GM19238 (cell line): Measurements from ENCODE around the gene CCL24.
"Not testable (repeated sequence)": the region's sequence is repeated elsewhere in the genome, so short reads cannot be mapped to it uniquely, and the experiment has no call there.

ENCODE experiments used
- DNase-seq: peaks from one replicate; pipeline ENCODE4 v3.0.0; 2011; ENCODE audit warnings: low spot score; ENCODE audit not compliant: insufficient read length

CCL24 gene

GRCh38 chr7:75819711-75820110, 6.1 kb upstream of the CCL24 start:
- no peak for DNase-seq

DNA sequence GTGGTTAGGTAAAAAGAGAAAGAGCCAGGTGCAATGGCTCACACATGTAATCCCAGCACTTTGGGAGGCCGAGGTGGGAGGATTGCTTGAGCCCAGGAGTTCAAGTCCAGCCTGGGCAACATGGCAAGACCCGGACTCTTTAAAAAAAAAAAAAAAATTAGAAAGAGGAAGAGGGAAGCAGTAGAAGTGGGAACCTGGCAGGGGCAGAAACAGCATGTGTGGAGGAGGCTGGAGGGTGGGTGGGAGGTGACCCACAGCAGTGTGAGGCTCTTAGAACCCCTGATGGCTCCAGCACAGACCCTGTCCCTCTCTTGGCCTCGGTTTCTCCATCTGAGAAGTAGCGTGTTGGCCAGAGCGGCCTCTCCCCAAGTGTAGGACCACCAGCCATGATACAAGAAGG, 4.9 kb upstream of the CCL24 start:
- no peak for DNase-seq

DNA sequence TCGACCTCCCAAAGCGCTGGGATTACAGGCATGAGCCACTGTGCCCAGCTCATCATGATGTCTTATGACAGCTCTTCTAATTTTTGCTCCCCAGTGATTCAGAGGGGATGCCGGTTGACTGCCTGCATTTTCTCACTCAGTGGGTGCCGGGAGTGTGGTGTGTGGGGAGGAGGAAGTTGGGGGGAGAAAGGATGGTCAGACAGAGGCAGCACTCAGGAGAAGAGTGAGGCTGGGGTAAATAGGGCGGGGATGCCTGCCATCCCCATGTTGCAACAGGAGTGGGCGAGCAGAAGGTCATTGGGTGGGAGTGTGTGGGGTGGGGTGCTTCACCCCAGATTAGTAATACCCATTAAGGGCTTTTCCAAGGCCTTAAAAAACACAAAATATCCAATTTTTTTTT, 3.5 kb upstream of the CCL24 start:
- no peak for DNase-seq

DNA sequence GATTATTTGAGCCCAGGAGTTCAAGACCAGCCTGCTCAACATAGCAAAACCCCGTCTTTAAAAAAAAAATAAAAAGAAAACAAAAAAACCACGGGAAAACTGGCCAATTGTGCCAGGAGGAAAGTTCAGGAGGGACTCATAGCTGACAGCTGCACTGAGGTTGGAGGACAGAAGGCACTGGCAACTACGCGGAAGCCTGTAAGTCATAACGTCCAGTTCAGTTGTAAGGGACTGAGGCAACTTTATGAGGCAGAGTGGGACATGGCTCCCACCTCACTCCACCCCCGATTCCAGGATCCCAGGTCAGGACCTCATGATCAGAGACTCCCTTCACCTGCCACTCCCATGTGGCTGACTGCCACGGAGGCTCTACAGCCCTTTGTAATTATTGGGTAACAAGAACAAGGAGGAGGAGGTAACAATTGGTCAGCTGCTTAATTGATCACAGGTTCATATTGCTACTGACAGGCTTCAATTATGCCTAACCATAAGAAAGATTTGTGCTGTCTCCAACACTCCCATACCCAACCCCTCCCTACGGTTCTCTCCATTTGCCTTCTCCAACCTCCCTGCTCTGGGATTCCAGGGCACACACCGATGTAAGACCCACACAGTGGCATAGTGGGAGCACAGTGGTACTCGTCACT, 1.9 kb upstream of the CCL24 start:
- DNase-seq: no peak

DNA sequence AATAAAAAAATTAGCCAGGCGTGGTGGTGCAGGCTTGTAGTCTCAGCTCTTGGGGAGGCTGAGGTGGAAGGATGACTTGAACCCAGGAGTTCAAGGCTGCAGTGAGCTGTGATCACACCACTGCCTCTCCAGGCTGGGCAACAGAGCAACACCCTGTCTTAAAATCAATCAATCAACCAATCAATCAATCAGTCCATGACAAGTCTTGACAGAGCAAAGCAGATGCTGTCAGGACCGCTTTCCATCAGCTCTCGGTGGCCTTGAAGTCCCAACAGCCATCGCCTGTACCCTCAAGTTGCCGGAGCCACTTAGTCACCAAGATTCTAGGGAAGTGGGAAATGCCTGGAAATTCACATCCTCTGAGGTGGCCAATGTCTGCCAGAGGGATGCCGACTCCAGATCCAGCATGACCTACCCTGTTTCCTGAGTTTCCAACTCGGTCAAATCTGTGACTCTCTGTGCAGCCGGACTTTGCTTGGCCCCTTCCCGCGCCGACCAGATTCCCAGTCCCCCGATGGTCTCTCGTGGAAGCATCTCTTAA, 871 bp upstream of the CCL24 start:
- no peak for DNase-seq

DNA sequence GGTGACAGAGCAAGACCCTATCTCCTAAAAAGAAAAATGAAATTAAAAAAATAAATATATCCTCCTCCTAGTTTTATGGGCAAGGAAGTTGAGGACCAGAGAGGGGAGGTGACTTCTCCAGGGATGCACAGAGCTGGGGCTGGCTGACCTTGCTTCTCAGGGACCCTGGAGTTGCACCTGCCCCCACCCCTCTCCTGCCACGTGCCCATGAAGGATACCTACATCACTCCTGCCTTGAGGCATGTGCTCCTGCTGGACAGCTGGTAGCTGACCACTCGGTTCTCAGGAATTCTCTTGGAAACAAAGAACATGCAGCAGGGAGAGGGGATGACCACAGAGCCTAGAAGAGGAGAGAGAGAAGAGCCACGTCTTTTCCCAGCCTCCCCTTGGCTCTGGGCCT, 522 bp downstream of the CCL24 start:
- no peak for DNase-seq

GRCh38 chr7:75811894-75812678, 1.5 kb downstream of the CCL24 start:
- DNase-seq: no peak

DNA sequence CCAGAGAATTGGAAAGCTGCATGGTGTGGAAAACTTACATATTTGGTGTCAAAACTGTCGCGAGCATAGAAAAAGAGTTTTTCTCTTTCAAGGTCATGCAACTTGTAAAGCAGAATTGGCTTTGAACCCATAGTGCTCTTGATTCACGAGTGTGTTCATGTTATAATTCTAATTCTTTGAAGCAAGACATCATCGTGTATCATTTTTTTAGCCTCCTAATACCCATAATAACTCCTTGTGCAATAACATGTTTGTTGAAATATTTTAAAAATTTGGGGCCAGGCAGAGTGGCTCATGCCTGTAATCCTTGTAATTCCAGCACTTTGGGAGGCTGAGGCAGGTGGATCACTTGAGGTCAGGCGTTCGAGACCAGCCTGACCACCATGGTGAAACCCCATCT, 4.2 kb downstream of the CCL24 start:
- no peak for DNase-seq

GRCh38 chr7:75808106-75808505, 5.5 kb downstream of the CCL24 start:
- no peak for DNase-seq

- DNase-seq: no peak
Measured at GRCh38 chr7:75807452-75807851, 6.2 kb downstream of the CCL24 start.

- DNase-seq: no peak
Measured at GRCh38 chr7:75806560-75807307, 6.9 kb downstream of the CCL24 start.

- DNase-seq: no peak
Measured at GRCh38 chr7:75804705-75805104, 8.9 kb downstream of the CCL24 start.

GRCh38 chr7:75804004-75804403, 9.6 kb downstream of the CCL24 start:
- no peak for DNase-seq

- DNase-seq: no peak
Measured at GRCh38 chr7:75802552-75802821, 11.1 kb downstream of the CCL24 start.

DNA sequence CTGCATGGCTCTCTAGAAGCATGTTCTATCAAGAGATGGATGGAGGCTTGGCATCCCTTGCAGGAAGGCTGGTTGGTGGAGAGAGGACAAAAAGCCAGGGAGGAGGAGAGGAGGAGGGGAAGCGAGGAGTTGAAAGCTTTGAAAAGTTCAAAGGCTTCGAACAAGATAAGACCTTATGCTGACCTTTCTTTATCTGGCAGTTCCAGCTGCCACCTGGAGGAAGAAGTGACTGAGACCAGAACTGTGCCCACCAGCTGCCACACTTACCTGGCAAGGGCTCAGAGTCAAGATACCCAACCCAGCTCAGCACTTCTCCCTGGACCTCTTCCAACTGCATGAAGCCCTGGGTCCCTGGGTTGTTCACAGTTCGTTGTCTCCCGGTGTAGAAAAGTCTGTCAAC, 14.8 kb downstream of the CCL24 start:
- no peak for DNase-seq

- DNase-seq: no peak
Measured at GRCh38 chr7:75796420-75796819, 17.2 kb downstream of the CCL24 start.

- DNase-seq: no peak
Measured at GRCh38 chr7:75795831-75796285, 17.7 kb downstream of the CCL24 start.

DNA sequence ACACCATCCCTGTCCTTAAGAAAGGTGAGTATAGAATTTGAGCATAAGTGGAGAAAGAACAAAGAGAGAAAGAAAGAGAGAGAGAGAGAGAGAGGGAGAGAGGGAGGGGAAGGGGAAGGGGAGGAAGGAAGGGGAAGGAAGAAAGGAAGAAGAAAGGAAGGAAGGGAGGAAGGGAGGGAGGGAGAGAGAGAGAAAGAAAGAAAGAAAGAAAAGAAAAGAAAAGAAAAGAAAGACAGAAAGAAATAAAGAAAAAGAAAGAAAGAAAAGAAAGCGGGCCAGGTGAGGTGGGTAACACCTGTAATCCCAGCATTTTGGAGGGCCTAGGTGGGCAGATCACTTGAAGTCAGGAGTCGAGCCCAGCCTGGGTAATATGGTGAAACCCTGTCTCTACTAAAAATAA, 19.9 kb downstream of the CCL24 start:
- DNase-seq: no peak

DNA sequence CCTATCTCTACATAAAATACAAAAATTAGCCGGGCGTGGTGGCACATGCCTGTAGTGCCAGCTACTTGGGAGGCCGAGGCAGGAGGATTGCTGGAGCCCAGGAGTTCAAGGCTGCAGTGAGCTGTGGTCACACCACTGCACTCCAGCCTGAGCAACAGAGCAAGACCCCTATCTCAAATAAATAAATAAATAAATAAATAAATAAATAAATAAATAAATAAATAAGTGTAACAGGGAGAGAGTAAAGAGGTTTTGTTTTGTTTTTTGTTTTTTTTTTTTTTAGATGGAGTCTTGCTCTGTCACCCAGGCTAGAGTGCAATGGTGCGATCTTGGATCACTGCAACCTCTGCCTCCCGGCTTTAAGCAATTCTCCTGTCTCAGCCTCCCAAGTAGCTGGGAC, 21.0 kb downstream of the CCL24 start:
- not testable (repeated sequence) for DNase-seq

DNA sequence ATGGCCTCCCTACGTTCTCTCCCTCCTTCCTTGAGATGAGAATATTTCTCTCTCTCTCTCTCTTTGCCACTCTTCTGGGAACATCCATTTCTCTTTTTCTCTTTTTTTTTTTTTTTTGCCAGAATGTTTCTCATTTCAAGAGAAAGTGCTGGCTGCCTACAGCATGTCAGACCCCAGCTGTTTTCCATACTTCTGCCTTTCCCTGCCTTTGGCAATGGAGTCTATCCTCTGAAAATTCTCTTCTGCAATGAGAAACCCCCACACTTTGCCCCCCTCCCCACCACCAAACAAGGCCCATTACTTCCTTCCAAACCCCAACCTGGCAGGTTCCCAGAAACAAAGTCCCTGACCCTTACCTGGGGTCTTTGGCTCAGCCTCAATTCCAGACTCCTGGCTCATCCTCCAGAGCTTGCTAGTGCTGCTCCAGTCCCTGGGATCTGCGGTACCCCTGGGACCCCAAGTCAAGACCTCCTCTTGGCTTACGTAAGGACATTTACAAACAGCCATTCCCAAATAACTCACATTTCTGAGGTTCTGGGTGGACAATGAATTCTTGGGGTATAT, 24.2 kb downstream of the CCL24 start:
- no peak for DNase-seq

GRCh38 chr7:75788154-75788847, 25.3 kb downstream of the CCL24 start:
- DNase-seq: not testable (repeated sequence)
